ENCODE measurements around the gene FOXK1. TPM values are rescaled to one million over a fixed set of nuclear protein-coding genes. Genes with fewer than 3 reads are reported as not detected.

FOXK1 gene
- total and polyA plus RNA-seq, 9 donors: 5.8 to 43.9 (median 32.6) TPM

- Histone ChIP-seq H3K36me3 (no peaks in the 10 kb centered on the region), H3K9me3 (no peaks in the 10 kb centered on the region), H3K4me3 (no peak overlapping the region), H3K27ac (no peak overlapping the region), H3K4me1 (ENCODE audit: insufficient read depth) (peaks cover 25% of the 10 kb centered on the region), H3K27me3 (no peaks in the 10 kb centered on the region)
- TF ChIP-seq EP300 (IDR thresholded peaks at IDR 0.05): no peak
- TF ChIP-seq CTCF (IDR thresholded peaks at IDR 0.05): no peak
- no peak for TF ChIP-seq POLR2A (IDR thresholded peaks at IDR 0.05)
- no peak for DNase-seq
- WGBS, 3 donors: 89 to 93% (median 89%) methylated on average over 10 of the region's 10 CpGs
- intact Hi-C loops (cut with DNase I): loop anchor here in 3 of 4 donors (5.0 to 10.0 kb wide), 3 partner anchors 41 to 61 kb away; partner anchors contain the start of gene FOXK1 (in 2 of the 3)
Observed at GRCh38 chr7:4742852-4743251, 60.8 kb downstream of the FOXK1 start.

- no peaks in the 10 kb centered on the region for H3K36me3 ChIP-seq
- intact Hi-C loops (cut with DNase I): loop anchor here (2.0 to 10.0 kb wide), 5 partner anchors 42 to 132 kb away; partner anchors contain the start of gene FOXK1 (in 4 of the 4)
- no peak for TF ChIP-seq EP300 (IDR thresholded peaks at IDR 0.05)
- no peak for TF ChIP-seq POLR2A (IDR thresholded peaks at IDR 0.05)
- no peak for TF ChIP-seq CTCF (IDR thresholded peaks at IDR 0.05)
- DNase-seq: peak; percentile 95 to 99 (median 97)
- no peaks in the 10 kb centered on the region for H3K9me3 ChIP-seq
- peak overlapping the region in 1 of 2 donors; percentile 80 for H3K27ac ChIP-seq
- 15 to 17% (median 16%) methylated on average over 28 to 31 of the region's 31 CpGs for WGBS, 3 donors
- H3K27me3 ChIP-seq: no peaks in the 10 kb centered on the region
- peaks cover 16% of the 10 kb centered on the region for H3K4me1 ChIP-seq (ENCODE audit: insufficient read depth)
- H3K4me3 ChIP-seq: peak overlapping the region; percentile 25
Observed at GRCh38 chr7:4744391-4745264, 62.5 kb downstream of the FOXK1 start.

GRCh38 chr7:4745265-4745919 lies 63.3 kb downstream of the FOXK1 start:
- TF ChIP-seq EP300 (IDR thresholded peaks at IDR 0.05) (no peak), CTCF (IDR thresholded peaks at IDR 0.05) (no peak), POLR2A (IDR thresholded peaks at IDR 0.05) (no peak)
- no peaks in the 10 kb centered on the region for H3K36me3 ChIP-seq
- intact Hi-C loops (cut with DNase I): loop anchor here in 3 of 4 donors (2.0 to 10.0 kb wide), 4 partner anchors 61 to 133 kb away; partner anchors contain the start of gene FOXK1 (in 3 of the 3)
- no peak for DNase-seq
- WGBS, 3 donors: 7 to 10% (median 9%) methylated on average over 15 to 18 of the region's 18 CpGs
- H3K27me3 ChIP-seq: no peaks in the 10 kb centered on the region
- peak overlapping the region in 1 of 2 donors; percentile 80 for H3K27ac ChIP-seq
- peaks cover 13% of the 10 kb centered on the region for H3K4me1 ChIP-seq (ENCODE audit: insufficient read depth)
- H3K9me3 ChIP-seq: no peaks in the 10 kb centered on the region
- H3K4me3 ChIP-seq: peak overlapping the region; percentile 31

Measured in ovary (tissue), 9 donors.